GM04503 (cell line): Measurements from ENCODE around the gene SNTG2.

Source experiments
- DNase-seq: peaks from one replicate; pipeline ENCODE4 v3.0.0-alpha.2; 2012; ENCODE audit warnings: low read depth

SNTG2 gene

GRCh38 chr2:926896-927295 lies 23.8 kb upstream of the SNTG2 start:
- no peak for DNase-seq

DNA sequence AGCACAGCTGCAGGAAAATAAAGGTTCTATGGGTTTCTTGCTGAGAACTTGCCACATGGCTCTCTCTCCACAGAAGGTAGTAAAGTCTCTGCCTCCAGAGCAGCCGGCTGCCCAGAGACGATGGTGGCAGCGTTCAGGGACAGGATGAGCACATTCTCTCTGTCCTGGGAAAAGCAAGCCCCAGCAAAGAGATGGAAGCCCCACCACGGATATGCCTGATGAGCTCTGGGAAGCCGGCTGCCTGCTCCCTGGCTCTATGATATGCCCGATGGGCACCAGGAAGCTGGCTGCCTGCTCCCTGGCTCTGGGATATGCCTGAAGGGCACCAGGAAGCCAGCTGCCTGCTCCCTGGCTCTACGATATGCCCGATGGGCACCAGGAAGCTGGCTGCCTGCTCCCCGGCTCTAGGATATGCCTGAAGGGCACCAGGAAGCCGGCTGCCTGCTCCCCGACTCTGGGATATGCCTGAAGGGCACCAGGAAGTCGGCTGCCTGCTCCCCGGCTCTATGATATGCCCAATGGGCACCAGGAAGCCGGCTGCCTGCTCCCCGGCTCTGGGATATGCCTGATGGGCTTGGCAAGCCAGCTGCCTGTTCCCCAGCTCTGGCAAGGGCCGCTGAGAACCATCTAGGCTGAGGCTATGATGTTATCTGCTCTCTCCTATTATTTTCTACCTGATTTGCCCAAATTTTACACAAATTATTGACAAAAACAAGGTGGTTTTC lies 21.5 kb upstream of the SNTG2 start:
- DNase-seq, result no peak

DNA sequence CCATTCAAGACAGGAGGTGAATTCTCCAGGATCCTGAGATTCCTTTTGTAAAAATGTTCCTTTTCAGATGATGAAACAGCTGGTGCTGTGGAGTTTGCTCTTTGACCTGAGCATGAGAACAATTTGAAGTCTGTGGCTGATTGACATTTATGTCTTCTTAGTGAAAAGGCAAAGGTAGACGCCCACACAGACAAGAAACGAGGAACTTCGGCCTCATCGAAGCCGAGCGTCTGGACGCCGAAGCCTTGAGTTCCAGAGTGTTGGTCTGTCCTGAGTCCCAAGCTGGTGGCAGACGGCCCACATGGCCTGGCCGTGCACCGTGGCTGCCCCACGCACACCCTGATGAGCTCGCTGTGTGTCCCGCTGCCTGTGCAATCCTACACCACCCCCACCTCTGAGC lies 20.7 kb upstream of the SNTG2 start:
- DNase-seq, result no peak

DNA sequence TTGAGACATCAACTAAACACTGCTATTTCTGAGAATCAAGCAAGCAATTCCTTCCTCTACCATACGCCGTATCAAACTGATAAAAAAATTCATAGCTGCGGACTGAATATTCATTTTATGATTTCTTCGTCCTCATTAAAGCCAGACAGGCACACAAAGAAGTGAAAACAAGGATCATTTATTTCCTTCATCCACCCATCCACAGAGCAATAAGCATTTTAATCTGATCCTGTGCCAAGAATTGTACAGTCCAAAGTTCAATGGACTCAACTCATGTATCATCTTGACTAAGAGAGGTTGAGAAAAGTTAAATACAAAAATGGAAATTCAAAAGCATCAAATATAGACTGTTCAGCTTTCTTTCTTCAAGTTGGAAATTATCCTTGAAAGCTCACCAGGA lies 19.7 kb upstream of the SNTG2 start:
- no peak for DNase-seq

- DNase-seq, result no peak
Observed at GRCh38 chr2:932320-933115, 18.1 kb upstream of the SNTG2 start.

GRCh38 chr2:933734-934295 lies 16.8 kb upstream of the SNTG2 start:
- no peak for DNase-seq

DNA sequence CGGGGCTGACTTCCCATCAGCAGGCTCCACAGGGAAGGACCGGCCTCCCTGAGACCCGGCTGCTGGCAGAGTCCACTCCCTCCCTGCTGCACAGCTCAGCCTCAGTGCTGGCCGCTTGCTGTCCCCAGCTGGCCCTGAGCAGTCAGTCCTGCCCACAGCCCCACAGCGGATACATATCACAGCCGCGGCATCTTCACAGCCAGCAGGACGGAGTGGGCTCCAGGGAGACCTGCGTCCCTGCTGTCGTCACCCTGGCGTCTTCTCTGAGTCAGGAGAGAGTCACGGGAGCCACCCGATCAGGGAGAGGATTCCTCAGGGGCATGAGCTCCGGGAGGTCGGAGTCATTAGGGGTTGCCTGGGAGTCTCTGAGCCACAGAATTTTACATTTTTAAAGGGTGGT lies 13.1 kb upstream of the SNTG2 start:
- DNase-seq, result no peak

GRCh38 chr2:938181-939005 lies 12.3 kb upstream of the SNTG2 start:
- no peak for DNase-seq

DNA sequence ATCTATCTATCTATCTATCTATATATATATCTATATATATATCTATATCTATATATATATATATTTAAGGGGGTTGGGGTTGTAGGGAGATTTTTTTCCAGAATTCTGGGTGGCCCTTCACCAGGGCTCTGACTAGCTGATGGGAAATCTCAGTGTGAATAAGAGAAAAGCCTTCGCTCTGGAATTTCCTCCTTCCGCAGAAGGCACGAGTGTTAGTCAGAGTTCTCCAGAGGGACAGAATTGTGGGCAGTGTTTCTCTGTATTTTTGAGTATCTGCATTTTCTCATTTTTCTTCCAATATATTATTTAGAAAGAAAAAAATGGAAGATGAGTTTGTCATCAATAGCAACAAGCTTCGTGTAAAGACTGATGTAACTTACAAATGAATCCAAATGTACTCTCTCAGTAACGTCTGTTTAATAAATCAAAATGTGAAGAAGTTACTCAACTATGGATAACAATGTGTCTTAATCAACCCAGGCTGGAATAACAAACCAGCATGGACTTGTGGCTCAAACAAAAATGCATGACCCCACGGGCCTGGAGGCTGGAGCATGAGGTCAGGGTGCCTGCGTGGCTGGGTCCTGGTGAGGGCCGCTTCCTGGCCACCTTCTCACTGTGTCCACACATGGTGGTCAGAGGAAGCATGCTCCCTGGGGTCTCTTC lies 10.6 kb upstream of the SNTG2 start:
- DNase-seq, result peak; percentile 20

DNA sequence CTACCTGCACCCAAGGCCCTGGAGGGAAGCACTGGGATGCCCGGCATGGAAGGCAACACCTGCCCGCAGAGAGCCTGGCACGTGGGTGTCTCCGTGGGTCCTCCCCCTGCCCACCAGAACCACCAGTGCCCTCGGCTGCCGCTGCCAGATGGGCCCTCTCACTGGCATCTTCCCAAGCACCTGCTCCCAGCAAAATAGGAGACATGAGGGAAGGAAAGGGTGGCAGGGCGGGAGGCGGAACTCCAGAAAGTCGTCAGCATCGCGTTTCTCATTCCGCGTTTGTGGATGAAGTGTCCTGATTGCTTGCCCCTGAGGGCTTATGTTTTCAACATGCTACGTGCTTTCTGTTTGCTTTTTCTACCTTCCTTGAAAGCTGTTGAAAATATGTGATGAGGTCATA lies 8.8 kb upstream of the SNTG2 start:
- DNase-seq, result no peak

DNA sequence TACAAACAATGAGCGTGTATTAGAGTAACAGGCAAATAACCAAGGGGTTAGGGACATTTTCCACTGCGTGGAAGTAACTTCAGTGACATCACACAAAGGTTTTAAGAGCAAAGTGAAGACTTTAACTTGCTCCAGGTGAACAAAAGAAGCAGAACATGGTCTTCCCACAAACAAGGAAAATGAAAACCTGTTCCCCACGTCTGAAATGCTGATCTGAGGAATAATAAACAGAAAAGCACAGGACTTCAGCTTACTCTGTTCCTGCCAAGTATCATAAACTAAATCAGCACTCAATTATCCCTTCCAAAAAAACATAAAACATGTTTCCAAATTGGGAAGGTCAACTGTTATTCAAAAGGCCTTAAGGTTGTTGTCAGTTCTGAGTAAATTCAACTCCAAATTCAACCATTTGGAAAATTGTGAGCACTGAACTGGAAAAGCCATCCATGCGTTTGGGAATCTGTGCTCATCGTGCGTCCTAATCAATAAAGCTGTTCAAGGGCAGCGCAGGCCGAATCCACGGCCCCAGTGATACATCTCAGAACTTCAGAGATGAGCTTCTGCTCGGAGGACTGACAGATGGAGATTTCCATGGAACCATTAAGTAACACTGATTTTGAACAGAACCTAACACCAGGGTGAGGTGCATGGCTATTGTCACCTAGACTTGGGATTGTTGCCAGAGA lies 7.7 kb upstream of the SNTG2 start:
- no peak for DNase-seq

DNA sequence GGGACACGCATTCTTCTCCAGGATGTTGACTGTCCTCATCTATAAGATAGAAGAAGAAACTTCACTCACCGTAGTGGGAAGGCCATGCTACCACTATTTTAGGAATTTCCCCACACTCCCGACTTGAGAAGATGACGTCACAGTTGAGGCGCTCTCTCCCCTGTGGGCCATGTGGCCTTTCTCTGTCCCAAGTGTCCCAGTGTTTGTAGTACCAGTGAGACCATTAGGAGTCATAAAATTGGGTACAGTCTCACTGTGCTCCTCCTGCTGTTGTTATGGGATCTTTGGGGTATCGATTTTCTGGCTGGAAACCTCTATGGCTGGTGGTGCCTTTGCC lies 7.2 kb upstream of the SNTG2 start:
- DNase-seq, result no peak

GRCh38 chr2:943821-944220 lies 6.8 kb upstream of the SNTG2 start:
- no peak for DNase-seq

DNA sequence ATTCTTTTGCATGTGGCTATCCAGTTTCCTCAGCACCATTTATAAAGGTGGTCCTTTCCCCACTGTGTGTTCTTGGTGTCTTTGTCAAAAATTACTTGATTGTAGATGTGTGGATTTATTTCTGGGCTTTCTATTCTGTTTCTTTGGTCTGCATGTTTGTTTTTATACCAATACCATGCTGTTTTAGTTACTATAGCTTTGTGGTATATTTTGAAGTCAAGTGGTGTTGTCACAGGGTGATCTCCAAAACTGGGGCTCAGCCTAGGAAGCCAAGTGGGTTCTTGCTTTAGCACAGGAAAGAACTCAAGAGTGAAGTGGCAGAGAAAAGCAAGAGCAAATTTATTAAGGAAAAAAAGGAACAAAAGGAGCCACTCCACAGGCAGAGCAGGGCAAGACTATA lies 6.0 kb upstream of the SNTG2 start:
- DNase-seq, result no peak

- DNase-seq, result no peak
Observed at GRCh38 chr2:945104-945503, 5.5 kb upstream of the SNTG2 start.

DNA sequence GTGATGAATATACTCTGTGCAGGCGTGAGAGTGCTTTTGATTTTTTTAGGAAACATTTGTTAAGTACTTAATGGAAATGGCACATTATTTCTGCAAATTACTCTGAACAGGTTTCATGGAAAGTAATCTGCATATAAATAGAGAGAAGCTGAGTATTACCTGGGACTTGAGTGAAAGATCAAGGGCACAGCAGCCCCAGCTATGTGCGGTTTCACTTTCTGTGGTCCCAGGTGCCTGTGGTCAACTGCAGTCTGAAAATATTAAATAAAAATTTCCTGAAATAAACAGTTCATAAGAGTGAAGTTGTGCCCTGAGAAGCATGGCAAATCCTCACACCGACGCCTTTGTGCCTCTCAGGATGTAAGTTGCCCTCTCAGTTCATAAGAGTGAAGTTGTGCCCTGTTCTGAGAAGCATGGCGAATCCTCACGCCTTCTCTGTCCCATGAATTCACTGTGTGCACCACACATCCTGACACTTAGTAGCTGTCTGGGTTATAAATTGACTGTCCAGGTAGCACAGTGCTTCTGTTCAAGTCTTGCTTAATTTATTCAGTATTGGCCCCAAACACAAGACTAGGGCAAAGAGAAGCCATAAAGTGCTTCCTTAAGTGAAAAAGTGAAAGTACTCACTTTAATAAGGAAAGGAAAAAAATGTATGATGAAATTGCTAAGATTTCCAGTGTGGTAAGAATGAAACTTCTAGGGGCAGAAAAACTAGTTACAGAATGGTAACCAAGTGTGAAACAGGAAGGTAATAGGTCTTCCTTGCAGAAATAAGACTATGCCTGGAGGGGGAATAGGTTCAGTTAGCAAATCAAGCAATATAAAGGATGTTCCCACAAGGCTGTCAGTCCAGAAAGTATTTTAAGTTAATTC lies 4.3 kb upstream of the SNTG2 start:
- DNase-seq, result no peak

GRCh38 chr2:949384-950079 lies 1.1 kb upstream of the SNTG2 start:
- no peak for DNase-seq

- DNase-seq, result no peak
Observed at GRCh38 chr2:951224-952006, 766 bp downstream of the SNTG2 start.

- no peak for DNase-seq
Observed at GRCh38 chr2:953408-953807, 2.8 kb downstream of the SNTG2 start.
